Gastrocnemius medialis (tissue), 4 donors: ENCODE measurements around the gene PLXNC1. TPM values are rescaled to one million over a fixed set of nuclear protein-coding genes. Genes with fewer than 3 reads are reported as not detected.

Experiments
- ATAC-seq, 2 donors: fragments of 150-250 bp; one replicate each; pipeline ENCODE4 v1.9.1; 2016
- DNase-seq, 2 donors: peaks; one replicate each; pipeline ENCODE4 v3.0.0-alpha.2; 2019
- H3K27ac ChIP-seq, 4 donors: fragments of 200-600 bp; sonication (generic); 1 replicate in 1 of 4; 2 replicates in 3 of 4; pipeline ENCODE4 v1.5.1; 2016 to 2018; ENCODE audit warnings: mild to moderate bottlenecking in 2 of 4, moderate library complexity in 1 of 4
- H3K27me3 ChIP-seq, 3 donors: fragments of 200-600 bp; sonication (generic) in 2 of 3; 1 replicate in 1 of 3; 2 replicates in 2 of 3; pipeline versions ENCODE4 v1.5.1 to v1.6.0; 2016 to 2019; ENCODE audit warnings: mild to moderate bottlenecking in 1 of 3, moderate library complexity in 1 of 3
- H3K36me3 ChIP-seq, 2 donors: fragments of 200-600 bp; sonication (generic) in 1 of 2; one replicate each; pipeline ENCODE4 v1.5.1; 2017 to 2018
- H3K4me1 ChIP-seq, 2 donors: fragments of 200-600 bp; sonication (generic) in 1 of 2; one replicate each; pipeline ENCODE4 v1.5.1; 2016 to 2017; ENCODE audit warnings: mild to moderate bottlenecking in 2 of 2
- H3K4me3 ChIP-seq, 4 donors: fragments of 200-600 bp; sonication (generic) in 3 of 4; 1 replicate in 1 of 4; 2 replicates in 3 of 4; pipeline ENCODE4 v1.5.1; 2016 to 2019; ENCODE audit warnings: mild to moderate bottlenecking in 2 of 4
- H3K9me3 ChIP-seq, 3 donors: fragments of 200-600 bp; sonication (generic) in 2 of 3; 1 replicate in 1 of 3; 2 replicates in 2 of 3; pipeline ENCODE4 v1.5.1; 2016 to 2019
- CTCF ChIP-seq, 5 experiments: fragments of 450-650 bp in 3 of 5; fragments of 200-600 bp in 2 of 5; sonication (generic) in 2 of 5; IDR thresholded peaks in 4 of 5; conservative IDR thresholded peaks in 1 of 5; 1 replicate in 4 of 5; 2 replicates in 1 of 5; pipeline ENCODE4 v1.5.1; 2016 to 2019; ENCODE audit warnings: antibody characterized with exemption in 5 of 5, mild to moderate bottlenecking in 3 of 5, moderate library complexity in 3 of 5
- POLR2A ChIP-seq, 2 donors: fragments of 450-650 bp; IDR thresholded peaks; one replicate each; pipeline ENCODE4 v1.6.1; 2017; ENCODE audit warnings: antibody characterized with exemption in 2 of 2, mild to moderate bottlenecking in 2 of 2, moderate library complexity in 2 of 2
- in situ Hi-C, 4 donors: fragments of 200-750 bp; cut with MboI; loops; one replicate each; pipeline versions ENCODE4 v1.15.0 to v1.8.0; 2017; ENCODE audit warnings: low sequenced_read_pairs in 4 of 4
- intact Hi-C: fragments of 100-400 bp; cut with DNase I; formaldehyde crosslinking; loops from one replicate; pipeline ENCODE4 v1.15.1; 2023; ENCODE audit warnings: low total_unique reads
- total RNA-seq, 4 donors: library from RNA; depleted of rRNA; stranded (reverse); fragments of >200 nt; gene quantifications; one replicate each; pipeline versions ENCODE4 v1.1.0 to v1.2.3, GENCODE V29; 2016

The PLXNC1 gene
- total RNA-seq, 4 donors from 2014 or later, result 0.62 to 2.2 (median 1.2) TPM

DNA sequence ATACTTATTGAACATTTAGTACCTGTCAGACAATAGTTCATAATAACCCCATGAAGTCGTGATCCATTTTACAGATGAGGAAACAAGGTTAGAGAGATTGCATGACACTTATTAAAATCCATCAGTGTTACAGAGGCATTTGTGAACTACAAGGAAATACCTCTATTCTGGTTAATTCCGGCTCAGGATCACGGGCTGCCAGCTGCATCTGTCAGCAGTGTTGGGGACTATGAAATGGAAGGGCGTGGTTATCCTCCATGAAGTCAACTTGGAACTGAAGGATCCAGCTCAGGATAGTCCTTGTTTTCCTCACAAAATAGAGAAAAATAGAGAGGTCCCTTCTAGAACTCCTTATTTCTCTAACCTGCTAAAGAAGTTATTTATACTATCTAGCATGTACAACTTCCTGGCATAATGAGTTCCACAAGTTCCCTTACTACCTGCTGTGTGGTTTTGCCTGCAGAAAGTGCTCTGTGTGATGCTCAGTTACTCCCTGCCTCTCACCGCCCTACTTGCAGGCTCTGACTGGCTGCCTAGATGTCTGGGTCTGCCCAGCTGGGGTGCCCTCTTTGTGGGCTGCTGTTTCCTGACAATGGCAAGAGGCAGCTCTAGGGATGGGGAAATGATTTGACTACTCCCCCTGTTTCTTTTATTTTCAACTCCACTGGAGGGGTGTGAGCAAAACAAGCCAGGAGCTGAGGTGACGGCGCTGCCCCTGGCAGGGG is 36.8 kb downstream of the PLXNC1 start:
- TF ChIP-seq POLR2A (IDR thresholded peaks at IDR 0.05) (no peak), CTCF (IDR thresholded peaks at IDR 0.05 in 4 of 5, conservative IDR thresholded peaks at IDR 0.05 in 1 of 5) (no peak)
- intact Hi-C loops, result no loop called here
- ATAC-seq, result no peak
- peaks cover 0 to 3% (median 0%) of the 10 kb centered on the region in 3 donors for H3K27me3 ChIP-seq
- no peak for DNase-seq
- H3K4me3 ChIP-seq, result no peak overlapping the region
- H3K27ac ChIP-seq, result no peak overlapping the region
- no peaks in the 10 kb centered on the region for H3K4me1 ChIP-seq
- no peaks in the 10 kb centered on the region for H3K9me3 ChIP-seq
- no peaks in the 10 kb centered on the region for H3K36me3 ChIP-seq
- in situ Hi-C loops, result no loop called here

- ATAC-seq (no peak), DNase-seq (no peak)
- no peaks in the 10 kb centered on the region for H3K9me3 ChIP-seq
- TF ChIP-seq POLR2A (IDR thresholded peaks at IDR 0.05) (no peak), CTCF (IDR thresholded peaks at IDR 0.05 in 4 of 5, conservative IDR thresholded peaks at IDR 0.05 in 1 of 5) (no peak)
- H3K36me3 ChIP-seq, result no peaks in the 10 kb centered on the region
- in situ Hi-C loops, result no loop called here
- no peaks in the 10 kb centered on the region for H3K4me1 ChIP-seq
- intact Hi-C loops, result no loop called here
- no peak overlapping the region for H3K4me3 ChIP-seq
- H3K27ac ChIP-seq, result no peak overlapping the region
- H3K27me3 ChIP-seq, result peaks cover 0 to 3% (median 0%) of the 10 kb centered on the region in 3 donors
Observed at GRCh38 chr12:94185801-94186200, 37.4 kb downstream of the PLXNC1 start.

DNA sequence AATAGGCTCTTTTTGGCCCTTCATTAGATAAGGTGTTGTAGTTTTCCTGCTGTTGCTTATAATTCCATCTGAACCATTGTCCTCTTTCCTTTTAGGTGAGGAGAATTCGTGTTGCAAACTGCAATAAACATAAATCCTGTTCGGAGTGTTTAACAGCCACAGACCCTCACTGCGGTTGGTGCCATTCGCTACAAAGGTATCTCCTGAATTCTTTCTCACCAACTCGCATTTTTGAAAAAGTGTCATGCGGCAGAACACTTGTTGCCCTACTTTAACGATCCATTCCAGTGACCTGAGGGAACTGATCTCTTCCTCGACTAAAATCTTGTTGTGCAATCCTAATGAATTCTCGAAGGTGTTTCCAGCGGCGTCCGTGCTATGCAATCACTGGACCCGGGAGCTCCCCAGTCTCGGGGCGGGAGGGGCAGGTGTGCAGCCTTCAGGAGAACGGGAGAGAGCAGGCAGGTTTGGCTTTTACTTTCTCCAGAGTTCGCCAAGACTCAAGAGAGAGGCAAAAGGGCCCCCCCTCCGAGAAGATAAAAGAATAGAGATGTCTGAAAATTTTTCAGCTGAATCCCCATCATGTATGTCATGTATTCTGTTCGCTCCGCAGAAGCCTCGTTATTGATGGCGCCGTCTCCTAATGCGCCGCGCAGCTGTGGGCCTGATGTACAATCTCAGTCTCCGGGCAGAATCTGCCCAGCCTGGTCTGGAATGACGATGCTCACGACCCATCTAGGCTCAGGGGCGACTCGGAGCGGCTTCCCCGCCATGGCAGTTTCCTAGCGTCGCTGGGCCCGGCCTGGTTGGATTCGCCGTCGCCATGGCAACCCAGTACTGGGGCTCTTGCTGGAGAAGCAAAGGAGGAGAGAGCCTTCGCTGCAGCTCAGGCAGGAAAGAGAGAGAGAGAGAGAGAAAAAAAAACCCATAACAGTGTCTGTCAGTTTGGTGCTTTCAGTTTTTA is 38.2 kb downstream of the PLXNC1 start:
- in situ Hi-C loops, result no loop called here
- Histone ChIP-seq H3K4me1 (no peaks in the 10 kb centered on the region), H3K27me3 (peaks cover 0 to 3% (median 0%) of the 10 kb centered on the region in 3 donors), H3K4me3 (no peak overlapping the region), H3K9me3 (no peaks in the 10 kb centered on the region), H3K27ac (no peak overlapping the region), H3K36me3 (no peaks in the 10 kb centered on the region)
- no peak for ATAC-seq
- DNase-seq, result peak in 1 of 2 donors; percentile 18
- intact Hi-C loops, result no loop called here
- no peak for TF ChIP-seq POLR2A (IDR thresholded peaks at IDR 0.05)
- no peak for TF ChIP-seq CTCF (IDR thresholded peaks at IDR 0.05 in 4 of 5, conservative IDR thresholded peaks at IDR 0.05 in 1 of 5)

DNA sequence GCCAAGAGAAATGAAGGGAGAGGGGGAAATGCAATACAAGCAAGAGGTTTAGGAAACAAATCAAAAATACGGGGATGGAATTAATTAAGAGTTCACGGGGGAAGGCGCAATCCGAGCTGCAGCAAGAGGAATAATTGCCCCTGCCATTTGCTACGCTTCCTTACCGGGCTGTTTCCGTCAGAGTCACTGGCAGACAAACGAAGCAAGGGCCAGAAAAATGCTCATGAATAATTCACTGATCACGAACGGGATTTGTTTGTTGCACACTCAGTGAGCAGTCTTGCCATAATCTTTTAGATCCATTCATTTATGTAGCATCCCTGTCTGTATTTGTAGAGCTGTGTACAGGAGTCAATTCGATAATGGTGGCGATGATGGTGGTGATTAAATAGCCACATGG is 39.0 kb downstream of the PLXNC1 start:
- in situ Hi-C loops (no loop called here), intact Hi-C loops (no loop called here)
- no peak for TF ChIP-seq CTCF (IDR thresholded peaks at IDR 0.05 in 4 of 5, conservative IDR thresholded peaks at IDR 0.05 in 1 of 5)
- no peak for TF ChIP-seq POLR2A (IDR thresholded peaks at IDR 0.05)
- no peak for ATAC-seq
- Histone ChIP-seq H3K4me3 (no peak overlapping the region), H3K4me1 (no peaks in the 10 kb centered on the region), H3K27me3 (peaks cover 0 to 3% (median 0%) of the 10 kb centered on the region in 3 donors), H3K27ac (no peak overlapping the region), H3K9me3 (no peaks in the 10 kb centered on the region), H3K36me3 (no peaks in the 10 kb centered on the region)
- no peak for DNase-seq
